H1 (cell line): ENCODE data around the gene GABRR3. TPM values are rescaled to one million over a fixed set of nuclear protein-coding genes. Genes with fewer than 3 reads are reported as not detected.

ENCODE experiments used
- CTCF ChIA-PET: fragments of 300-600 bp; sonication (Branson Sonifier 250); formaldehyde crosslinking; loops from one replicate; lab custom pipeline; 2021; ENCODE audit not compliant: partially characterized antibody; lab: Charles Lee
- POLR2A ChIA-PET: fragments of 300-600 bp; sonication (Branson Sonifier 250); formaldehyde crosslinking; loops from one replicate; lab custom pipeline; 2021; ENCODE audit warnings: inconsistent platforms; ENCODE audit not compliant: partially characterized antibody; lab: Charles Lee
- DNase-seq, 2 experiments: peaks; one replicate each; pipeline versions ENCODE4 v3.0.0 to v3.0.0-alpha.2; 2010 to 2022; ENCODE audit warnings: low spot score in 2 of 2, low read depth in 1 of 2, mixed read lengths in 1 of 2
- FAIRE-seq: peaks from 2 replicates; lab custom pipeline; 2011; peaks lifted over from hg19 to GRCh38; lab: Jason Lieb, UNC
- H2AFZ ChIP-seq: 2 replicates; pipeline ENCODE4 v1.8.1; 2012; ENCODE audit warnings: low read length, inconsistent platforms
- H2AK5ac ChIP-seq: 2 replicates; pipeline ENCODE4 v1.6.1; 2013; ENCODE audit warnings: low read depth, low read length
- H2BK120ac ChIP-seq: replicated peaks from 2 replicates; pipeline ENCODE3; 2013; ENCODE audit warnings: low read depth, low read length, inconsistent platforms
- H2BK12ac ChIP-seq: 2 replicates; pipeline ENCODE4 v1.6.1; 2013; ENCODE audit warnings: low read depth, low read length
- H2BK15ac ChIP-seq: 2 replicates; pipeline ENCODE4 v1.6.1; 2013; ENCODE audit warnings: low read length
- H2BK20ac ChIP-seq: 2 replicates; pipeline ENCODE4 v1.6.1; 2013; ENCODE audit warnings: low read length
- H2BK5ac ChIP-seq: 2 replicates; pipeline ENCODE4 v1.6.1; 2013; ENCODE audit warnings: low read depth, low read length
- H3K14ac ChIP-seq: 2 replicates; pipeline ENCODE4 v1.6.1; 2013; ENCODE audit warnings: inconsistent platforms; ENCODE audit not compliant: insufficient read length
- H3K18ac ChIP-seq: 2 replicates; pipeline ENCODE4 v1.6.1; 2013; ENCODE audit warnings: low read length; ENCODE audit errors: extremely low read depth
- H3K23ac ChIP-seq: 2 replicates; pipeline ENCODE4 v1.6.1; 2013; ENCODE audit warnings: inconsistent platforms; ENCODE audit not compliant: insufficient read length
- H3K23me2 ChIP-seq: 2 replicates; pipeline ENCODE4 v1.6.1; 2013; ENCODE audit warnings: low read depth, low read length
- H3K27ac ChIP-seq: 2 replicates; pipeline ENCODE4 v1.6.1; 2011; ENCODE audit warnings: low read depth, low read length, inconsistent platforms
- H3K27me3 ChIP-seq, 4 experiments: replicated peaks in 1 of 4; 1 replicate in 1 of 4; 2 replicates in 3 of 4; pipeline versions ENCODE4 v1.6.1 to v1.8.1; 2011 to 2013; ENCODE audit warnings: low read length in 3 of 4, mild to moderate bottlenecking in 3 of 4, inconsistent platforms in 2 of 4, mixed read lengths in 2 of 4, moderate library complexity in 1 of 4; ENCODE audit not compliant: control insufficient read depth in 3 of 4, insufficient read depth in 3 of 4; ENCODE audit errors: extremely low read depth in 1 of 4
- H3K36me3 ChIP-seq, 4 experiments: 2 replicates each; pipeline versions ENCODE4 v1.6.1 to v1.8.1; 2011 to 2013; ENCODE audit warnings: mild to moderate bottlenecking in 4 of 4, low read length in 3 of 4, moderate library complexity in 2 of 4, control low read depth in 1 of 4, inconsistent platforms in 1 of 4; ENCODE audit not compliant: insufficient read depth in 4 of 4, control insufficient read depth in 2 of 4
- H3K4ac ChIP-seq: replicated peaks from 2 replicates; pipeline ENCODE3; 2013; ENCODE audit warnings: low read length, low read depth, mixed read lengths, inconsistent platforms; ENCODE audit not compliant: insufficient read length
- H3K4me1 ChIP-seq, 4 experiments: replicated peaks in 1 of 4; 1 replicate in 1 of 4; 2 replicates in 3 of 4; pipeline versions ENCODE4 v1.6.1 to v1.8.1; 2011 to 2013; ENCODE audit warnings: low read length in 3 of 4, inconsistent platforms in 2 of 4, mixed read lengths in 1 of 4; ENCODE audit not compliant: insufficient read depth in 4 of 4, control insufficient read depth in 3 of 4
- H3K4me2 ChIP-seq, 2 experiments: 2 replicates each; pipeline versions ENCODE4 v1.6.1 to v1.8.1; 2011 to 2013; ENCODE audit warnings: low read depth in 2 of 2, low read length in 2 of 2, control low read depth in 1 of 2, inconsistent platforms in 1 of 2, mild to moderate bottlenecking in 1 of 2; ENCODE audit not compliant: insufficient read depth in 1 of 2
- H3K4me3 ChIP-seq, 4 experiments: fragments of 200-600, 300-600 bp in 1 of 4; sonication (generic), shearing (Covaris generic), sonication (Bioruptor Twin) in 1 of 4; 2 replicates each; pipeline versions ENCODE4 v1.5.1 to v1.8.1; 2011 to 2016; ENCODE audit warnings: low read length in 4 of 4, low read depth in 3 of 4, control low read depth in 2 of 4, inconsistent platforms in 2 of 4, mild to moderate bottlenecking in 2 of 4, mixed read lengths in 1 of 4, moderate library complexity in 1 of 4; ENCODE audit not compliant: insufficient read depth in 2 of 4; ENCODE audit errors: extremely low read depth in 1 of 4
- H3K56ac ChIP-seq: replicated peaks from 2 replicates; pipeline ENCODE3; 2013; ENCODE audit warnings: low read depth, mild to moderate bottlenecking, mixed read lengths, low read length, inconsistent platforms; ENCODE audit not compliant: insufficient read length
- H3K79me1 ChIP-seq: 2 replicates; pipeline ENCODE4 v1.6.1; 2013; ENCODE audit warnings: low read depth, low read length, control low read depth
- H3K79me2 ChIP-seq, 2 experiments: 2 replicates each; pipeline versions ENCODE4 v1.6.1 to v1.8.1; 2012 to 2013; ENCODE audit warnings: low read length in 2 of 2, mild to moderate bottlenecking in 2 of 2, inconsistent platforms in 1 of 2; ENCODE audit not compliant: insufficient read depth in 2 of 2, control insufficient read depth in 1 of 2
- H3K9ac ChIP-seq, 4 experiments: replicated peaks in 1 of 4; 1 replicate in 1 of 4; 2 replicates in 3 of 4; pipeline versions ENCODE4 v1.6.1 to v1.8.1; 2011 to 2013; ENCODE audit warnings: low read depth in 3 of 4, low read length in 3 of 4, control low read depth in 2 of 4, mild to moderate bottlenecking in 2 of 4, moderate library complexity in 2 of 4, inconsistent platforms in 1 of 4; ENCODE audit errors: extremely low read depth in 1 of 4
- H3K9me3 ChIP-seq, 2 experiments: 2 replicates each; pipeline versions ENCODE4 v1.6.1 to v1.8.1; 2012 to 2013; ENCODE audit warnings: mild to moderate bottlenecking in 2 of 2, moderate library complexity in 2 of 2, control low read depth in 1 of 2, inconsistent platforms in 1 of 2, low read depth in 1 of 2, low read length in 1 of 2, mixed read lengths in 1 of 2; ENCODE audit not compliant: insufficient read depth in 2 of 2
- H4K20me1 ChIP-seq, 2 experiments: replicated peaks in 1 of 2; 2 replicates each; pipeline versions ENCODE3 to v1.8.1; 2011 to 2013; ENCODE audit warnings: inconsistent platforms in 2 of 2, low read length in 2 of 2, mild to moderate bottlenecking in 1 of 2; ENCODE audit not compliant: insufficient read depth in 2 of 2, control insufficient read depth in 1 of 2
- H4K5ac ChIP-seq: 2 replicates; pipeline ENCODE4 v1.6.1; 2013; ENCODE audit warnings: low read length, low read depth, mixed read lengths, inconsistent platforms; ENCODE audit not compliant: insufficient read length
- H4K8ac ChIP-seq: 2 replicates; pipeline ENCODE4 v1.8.0; 2013; ENCODE audit warnings: mild to moderate bottlenecking, moderate library complexity, low read length, inconsistent platforms; ENCODE audit not compliant: insufficient read depth; ENCODE audit errors: extremely low read depth
- H4K91ac ChIP-seq: replicated peaks from 2 replicates; pipeline ENCODE3; 2013; ENCODE audit warnings: low read length, mixed read lengths, inconsistent platforms; ENCODE audit not compliant: insufficient read length
- WGBS, 2 experiments: shearing (Covaris generic) in 1 of 2; methylation state at CpG; one replicate each; pipeline versions ENCODE4 v1.1.6 to v1.1.7; 2013 to 2015; ENCODE audit warnings: low lambda C conversion rate in 2 of 2, mixed read lengths in 2 of 2, inconsistent platforms in 1 of 2, low coverage in 1 of 2, missing lambda C conversion rate in 1 of 2; ENCODE audit not compliant: insufficient replicate concordance in 2 of 2, insufficient coverage in 1 of 2, insufficient read length in 1 of 2; ENCODE audit errors: extremely low coverage in 1 of 2, missing lambda C conversion rate in 1 of 2; 5-methylcytosine and 5-hydroxymethylcytosine counted together
- polyA plus RNA-seq, 7 experiments: library from polyadenylated mRNA; depleted of rRNA in 3 of 7; stranded (reverse) in 5 of 7; unstranded in 2 of 7; fragments of >200 nt in 5 of 7; fragments of 200-250 nt in 2 of 7; gene quantifications; 1 replicate in 5 of 7; 2 replicates in 1 of 7; 4 replicates in 1 of 7; pipeline versions ENCODE4 v1.2.1 to v1.2.3, GENCODE V29; 2011 to 2013; ENCODE audit warnings: missing spikeins in 2 of 7, mixed read lengths in 2 of 7
- total RNA-seq: library from RNA; stranded (reverse); fragmentation: NEBNext Ultra II Directional; extraction: Animal tissue kit (Norgen Biotek cat#: 25700); gene quantifications from 2 replicates; pipeline ENCODE4 v1.2.1, GENCODE V29; 2021
- TF ChIP-seq, protein P1 (sequence below): IDR thresholded peaks from 2 replicates; pipeline ENCODE4 v1.6.1; 2011; ENCODE audit warnings: low read depth, mild to moderate bottlenecking, low read length; ENCODE audit not compliant: insufficient read depth

The GABRR3 gene
- total and polyA plus RNA-seq, 2 of the 8 experiments (the other 6 are each of a cell fraction or from before 2014, with no cell fraction given) = not detected

DNA sequence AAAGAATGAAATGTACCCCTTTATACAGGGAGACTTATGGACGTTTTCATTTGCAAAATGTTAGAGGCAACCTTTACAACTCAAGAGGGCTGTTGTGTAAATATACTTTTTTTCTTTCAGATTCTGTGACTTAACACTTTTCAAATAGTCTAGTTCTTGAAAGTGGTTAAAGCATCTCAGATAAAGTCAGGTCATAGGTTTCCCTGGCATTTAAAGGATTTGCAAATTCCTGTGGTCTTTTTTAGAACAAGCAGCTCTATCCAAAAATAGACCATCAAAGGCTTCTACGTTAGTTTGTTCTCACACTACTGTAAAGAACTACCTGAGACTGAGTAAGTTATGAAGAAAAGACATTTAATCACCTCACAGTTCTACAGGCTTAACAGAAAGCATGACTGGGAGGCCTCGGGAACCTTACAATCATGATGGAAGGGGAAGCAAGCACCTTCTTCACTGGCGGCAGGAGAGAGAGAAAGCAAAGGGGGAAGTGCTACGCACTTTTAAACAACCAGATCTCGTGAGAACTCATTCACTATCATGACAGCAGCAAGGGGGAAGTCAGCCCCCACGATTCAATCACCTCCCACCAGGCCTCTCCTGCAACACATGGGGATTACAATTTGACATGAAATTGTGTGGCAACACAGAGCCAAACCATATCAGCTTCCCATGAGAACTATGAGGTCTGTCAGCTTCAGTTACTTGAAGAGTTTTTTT, 23.3 kb upstream of the GABRR3 start:
- H3K18ac ChIP-seq = no peak overlapping the region
- no peak overlapping the region for H4K91ac ChIP-seq
- no peaks in the 10 kb centered on the region for H4K20me1 ChIP-seq
- WGBS, 2 experiments = 85% methylated on average over 7 of the region's 7 CpGs; no CpG with 5 or more reads in 1 of the 2 experiments
- no peak for FAIRE-seq
- TF ChIP-seq, protein P1, sequence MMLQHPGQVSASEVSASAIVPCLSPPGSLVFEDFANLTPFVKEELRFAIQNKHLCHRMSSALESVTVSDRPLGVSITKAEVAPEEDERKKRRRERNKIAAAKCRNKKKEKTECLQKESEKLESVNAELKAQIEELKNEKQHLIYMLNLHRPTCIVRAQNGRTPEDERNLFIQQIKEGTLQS = no peak
- no peak overlapping the region for H3K14ac ChIP-seq
- no peak for DNase-seq
- no peak overlapping the region for H3K56ac ChIP-seq
- no peak overlapping the region for H3K4ac ChIP-seq
- H2AFZ ChIP-seq = peak overlapping the region; percentile 74; the same call in 1 of the 2 replicates
- ChIA-PET CTCF (interaction anchor here (3.5 to 4.3 kb wide), 2 partner anchors 11 to 18 kb away, joined by 14 to 24 read pairs; no protein-coding TSS in a partner anchor), POLR2A (no interaction called here)
- no peak overlapping the region for H3K9ac ChIP-seq
- H3K23me2 ChIP-seq = no peaks in the 10 kb centered on the region
- H3K4me2 ChIP-seq = no peak overlapping the region
- H2BK15ac ChIP-seq = no peak overlapping the region
- no peaks in the 10 kb centered on the region for H3K79me2 ChIP-seq
- no peak overlapping the region for H3K27ac ChIP-seq
- H3K9me3 ChIP-seq = no peaks in the 10 kb centered on the region
- H4K8ac ChIP-seq = no peak overlapping the region
- no peaks in the 10 kb centered on the region for H3K4me1 ChIP-seq
- no peak overlapping the region for H2BK5ac ChIP-seq
- no peaks in the 10 kb centered on the region for H3K79me1 ChIP-seq
- H3K36me3 ChIP-seq = no peaks in the 10 kb centered on the region
- no peak overlapping the region for H2BK120ac ChIP-seq
- H4K5ac ChIP-seq = no peak overlapping the region
- no peak overlapping the region for H2AK5ac ChIP-seq
- H3K4me3 ChIP-seq = no peak overlapping the region
- no peak overlapping the region for H3K23ac ChIP-seq
- H3K27me3 ChIP-seq = no peaks in the 10 kb centered on the region
- H2BK20ac ChIP-seq = no peak overlapping the region
- no peak overlapping the region for H2BK12ac ChIP-seq
